ENCODE measurements around the gene FIBCD1. TPM values are rescaled to one million over a fixed set of nuclear protein-coding genes. Genes with fewer than 3 reads are reported as not detected.
A peak's percentile ranks its signal among the peaks of the same experiment; 100 is the strongest.

The FIBCD1 gene
- total and polyA plus RNA-seq, 2 of the 8 experiments (the other 6 are each of a cell fraction or from before 2014, with no cell fraction given) = 6.1 to 8.8 TPM

GRCh38 chr9:130880599-130881220, 58.3 kb downstream of the FIBCD1 start:
- Histone ChIP-seq H2BK20ac (ENCODE audit: low read length) (no peak overlapping the region), H2BK120ac (replicated peaks; ENCODE audit: low read depth, low read length) (no peak overlapping the region), H3K9me3 (ENCODE audit: insufficient read depth in 2 of 2, low read depth in 1 of 2, low read length in 1 of 2) (no peaks in the 10 kb centered on the region), H2AK5ac (ENCODE audit: low read depth, low read length) (no peak overlapping the region), H2BK15ac (ENCODE audit: low read length) (no peak overlapping the region), H2BK12ac (ENCODE audit: low read depth, low read length) (no peak overlapping the region), H3K79me1 (ENCODE audit: low read depth, low read length) (0 out of 2 replicates have a peak, but pooled peaks cover 3% of the 10 kb centered on the region), H3K4me3 (ENCODE audit: extremely low read depth in 1 of 4, insufficient read depth in 2 of 4, low read depth in 3 of 4, low read length in 4 of 4) (no peak overlapping the region), H2AFZ (ENCODE audit: low read length) (no peak overlapping the region), H3K23ac (ENCODE audit: insufficient read length) (no peak overlapping the region), H3K56ac (replicated peaks; ENCODE audit: insufficient read length, low read depth, low read length) (no peak overlapping the region), H3K18ac (ENCODE audit: extremely low read depth, low read length) (no peak overlapping the region), H4K20me1 (replicated peaks in 1 of 2; ENCODE audit: control insufficient read depth in 1 of 2, insufficient read depth in 2 of 2, low read length in 2 of 2) (peaks cover 1 to 12% of the 10 kb centered on the region in 2 experiments), H3K27me3 (replicated peaks in 1 of 4; ENCODE audit: control insufficient read depth in 3 of 4, extremely low read depth in 1 of 4, insufficient read depth in 3 of 4, low read length in 3 of 4) (no peaks in the 10 kb centered on the region), H4K8ac (ENCODE audit: extremely low read depth, insufficient read depth, low read length) (peak overlapping the region; percentile 53; the same call in 1 of the 2 replicates), H3K9ac (replicated peaks in 1 of 4; ENCODE audit: extremely low read depth in 1 of 4, low read depth in 3 of 4, low read length in 3 of 4) (no peak overlapping the region; a peak in 1 of 7 replicates), H4K91ac (replicated peaks; ENCODE audit: insufficient read length, low read length) (no peak overlapping the region), H3K27ac (ENCODE audit: low read depth, low read length) (no peak overlapping the region), H3K36me3 (ENCODE audit: control insufficient read depth in 2 of 4, insufficient read depth in 4 of 4, low read length in 3 of 4) (peaks cover 42 to 81% (median 65%) of the 10 kb centered on the region in 4 experiments), H3K14ac (ENCODE audit: insufficient read length) (no peak overlapping the region), H3K79me2 (ENCODE audit: control insufficient read depth in 1 of 2, insufficient read depth in 2 of 2, low read length in 2 of 2) (no peaks in the 10 kb centered on the region), H3K4ac (replicated peaks; ENCODE audit: insufficient read length, low read depth, low read length) (no peak overlapping the region), H2BK5ac (ENCODE audit: low read depth, low read length) (no peak overlapping the region), H3K4me2 (ENCODE audit: insufficient read depth in 1 of 2, low read depth in 2 of 2, low read length in 2 of 2) (no peak overlapping the region), H4K5ac (ENCODE audit: insufficient read length, low read depth, low read length) (no peak overlapping the region), H3K23me2 (ENCODE audit: low read depth, low read length) (no peaks in the 10 kb centered on the region), H3K4me1 (replicated peaks in 1 of 4; ENCODE audit: control insufficient read depth in 3 of 4, insufficient read depth in 4 of 4, low read length in 3 of 4) (no peaks in the 10 kb centered on the region)
- DNase-seq (ENCODE audit: low read depth in 1 of 2, low spot score in 2 of 2) (no peak), FAIRE-seq (no peak)
- ChIA-PET POLR2A (ENCODE audit: partially characterized antibody) (interaction anchor here (1.2 kb wide), 1 partner anchor 11 kb away, joined by 6 read pairs; no protein-coding TSS in a partner anchor), CTCF (ENCODE audit: partially characterized antibody) (interaction anchor here (0.6 to 2.4 kb wide), 6 partner anchors 9 to 180 kb away, joined by 3 to 21 read pairs (median 6); no protein-coding TSS in a partner anchor)
- 92% methylated on average over 16 of the region's 16 CpGs; no CpG with 5 or more reads in 1 of the 2 experiments for WGBS, 2 experiments (ENCODE audit: extremely low coverage in 1 of 2, insufficient coverage in 1 of 2, insufficient read length in 1 of 2, insufficient replicate concordance in 2 of 2, low coverage in 1 of 2, low lambda C conversion rate in 2 of 2, missing lambda C conversion rate in 1 of 2)
- no peak for TF ChIP-seq CBX8 (IDR thresholded peaks at IDR 0.05; ENCODE audit: borderline replicate concordance, low read depth, low read length)
- TF ChIP-seq NRF1 (IDR thresholded peaks at IDR 0.05; ENCODE audit: low read depth, low read length) = no peak
- no peak for TF ChIP-seq RNF2 (IDR thresholded peaks at IDR 0.05; ENCODE audit: borderline replicate concordance, low read depth, low read length, missing control alignments, poor library complexity, severe bottlenecking)
- TF ChIP-seq TAF7 (optimal IDR thresholded peaks at IDR 0.05; ENCODE audit: borderline replicate concordance, low read depth, low read length) = no peak
- no peak for TF ChIP-seq GTF2F1 (IDR thresholded peaks at IDR 0.05; ENCODE audit: borderline replicate concordance, low read depth, low read length)
